GM21526 (cell line): Measurements from ENCODE around the gene TJP1.
"Not testable (repeated sequence)": the region's sequence is repeated elsewhere in the genome, so short reads cannot be mapped to it uniquely, and the experiment has no call there.

Source experiments
- ATAC-seq: cut with Tn5 transposase; IDR thresholded peaks from one replicate; pipeline ENCODE4 v1.9.1; 2021; ENCODE audit warnings: moderate library complexity; ENCODE audit not compliant: unreplicated experiment, low FRiP score

Gene TJP1

DNA sequence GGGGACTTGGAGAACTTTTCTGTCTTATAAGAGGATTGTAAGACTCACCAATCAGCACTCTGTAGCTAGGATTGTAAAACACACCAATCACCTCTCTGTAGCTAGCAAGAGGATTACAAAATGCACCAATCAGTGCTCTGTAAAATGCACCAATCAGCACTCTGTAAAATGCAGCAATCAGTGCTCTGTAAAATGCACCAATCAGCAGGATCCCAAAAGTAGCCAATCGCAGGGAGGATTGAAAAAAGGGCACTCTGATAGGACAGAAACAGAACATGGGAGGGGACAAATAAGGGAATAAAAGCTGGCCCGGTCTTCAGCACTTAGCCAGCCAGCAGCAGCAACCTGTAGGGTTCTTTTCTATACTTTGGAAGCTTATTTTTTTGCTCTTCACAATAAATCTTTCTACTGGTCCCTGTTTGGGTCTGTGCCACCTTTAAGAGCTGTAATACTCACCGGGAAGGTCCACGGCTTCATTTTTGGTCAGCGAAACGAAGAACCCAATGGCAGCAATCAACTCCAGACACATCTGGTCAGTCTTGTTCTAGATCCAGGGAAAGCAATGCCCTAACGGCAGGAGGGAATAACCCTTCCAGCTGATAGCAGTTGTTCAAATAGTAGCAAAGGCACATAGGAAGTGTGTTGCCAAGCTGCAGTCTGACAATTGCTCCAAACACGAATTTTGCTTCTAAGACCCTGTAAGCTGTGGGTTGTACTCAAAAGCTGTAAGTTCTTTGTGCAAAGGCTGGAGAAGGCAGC lies 135.6 kb downstream of the TJP1 start:
- no peak for ATAC-seq

DNA sequence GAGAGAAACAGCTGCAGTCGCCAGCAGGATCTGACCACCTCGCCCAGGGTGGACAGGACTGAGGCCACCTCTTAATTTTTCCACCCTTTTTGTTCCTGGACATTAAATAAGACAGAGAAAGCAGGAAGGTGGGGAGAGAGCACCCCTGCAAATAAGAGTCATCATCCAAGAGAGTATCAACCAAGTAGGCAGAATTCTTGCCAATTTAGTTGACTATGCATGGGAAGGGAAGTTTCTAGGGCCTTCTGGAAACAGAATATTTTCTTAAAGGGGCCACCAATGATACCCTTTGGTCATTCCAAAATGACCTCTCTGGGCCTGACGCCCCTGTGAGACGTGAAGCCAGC lies 136.2 kb downstream of the TJP1 start:
- ATAC-seq: no peak

DNA sequence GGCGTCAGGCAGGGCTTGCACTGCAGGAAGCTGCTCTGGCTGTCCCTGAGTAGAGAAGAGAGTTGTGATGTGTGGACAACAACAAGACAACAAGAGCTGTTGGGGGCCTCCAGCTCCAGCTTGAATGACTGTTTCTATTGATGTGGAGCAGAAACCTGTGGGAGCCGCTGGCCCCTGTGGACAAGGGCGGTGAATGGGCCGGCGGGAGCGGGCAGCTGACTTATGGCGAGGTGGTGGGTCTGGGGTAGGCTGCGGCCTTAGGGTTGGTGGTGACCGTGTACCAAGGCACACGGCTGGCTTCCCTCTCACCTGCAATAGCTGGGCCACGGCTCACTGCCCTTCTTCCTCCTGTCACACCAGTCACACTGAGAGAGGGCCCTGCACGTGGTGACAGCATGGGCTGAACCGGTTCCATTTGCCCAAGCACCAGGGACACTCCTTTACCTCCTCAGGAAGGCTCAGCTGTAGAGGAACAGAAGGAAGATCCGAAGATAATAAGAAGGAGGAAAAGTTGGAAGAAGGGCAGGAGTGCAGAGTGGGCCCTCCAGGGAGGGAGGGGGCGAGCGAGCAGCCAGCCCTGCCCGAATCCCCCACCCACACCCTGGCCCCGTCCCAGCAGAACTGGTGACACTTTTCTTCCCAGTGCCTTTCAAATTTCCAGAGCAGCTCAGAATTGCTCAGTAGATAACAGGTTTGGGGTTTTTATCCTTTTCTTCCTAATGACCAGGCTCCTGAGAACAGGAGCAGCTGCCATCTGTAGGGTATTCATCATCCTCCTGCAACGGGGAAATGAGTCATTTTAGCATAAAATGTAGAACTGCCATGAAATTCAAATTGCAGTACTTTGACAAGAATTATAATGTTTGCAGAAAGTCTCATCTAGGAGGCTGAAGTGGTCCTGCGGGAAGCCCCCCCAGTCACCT lies 136.9 kb downstream of the TJP1 start:
- ATAC-seq: no peak

DNA sequence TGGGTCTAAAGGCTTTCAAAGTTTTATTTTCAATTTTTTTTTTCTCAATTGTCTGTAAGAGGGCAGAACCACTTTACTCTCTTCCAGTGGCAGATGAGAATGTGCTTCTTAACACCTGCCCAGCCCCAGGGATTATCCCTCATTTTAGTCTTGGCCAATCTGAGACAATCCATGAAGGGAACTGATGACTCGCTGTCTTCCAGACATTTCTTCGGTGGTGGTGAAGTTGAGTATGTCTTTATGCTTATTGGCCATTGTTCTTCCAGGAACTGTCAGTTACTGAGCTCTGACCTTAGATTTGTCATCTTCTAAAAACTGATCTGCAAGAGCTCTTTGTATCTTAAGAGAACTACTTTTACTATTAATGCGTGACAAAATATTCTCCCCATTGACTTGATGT lies 139.5 kb downstream of the TJP1 start:
- ATAC-seq: no peak

DNA sequence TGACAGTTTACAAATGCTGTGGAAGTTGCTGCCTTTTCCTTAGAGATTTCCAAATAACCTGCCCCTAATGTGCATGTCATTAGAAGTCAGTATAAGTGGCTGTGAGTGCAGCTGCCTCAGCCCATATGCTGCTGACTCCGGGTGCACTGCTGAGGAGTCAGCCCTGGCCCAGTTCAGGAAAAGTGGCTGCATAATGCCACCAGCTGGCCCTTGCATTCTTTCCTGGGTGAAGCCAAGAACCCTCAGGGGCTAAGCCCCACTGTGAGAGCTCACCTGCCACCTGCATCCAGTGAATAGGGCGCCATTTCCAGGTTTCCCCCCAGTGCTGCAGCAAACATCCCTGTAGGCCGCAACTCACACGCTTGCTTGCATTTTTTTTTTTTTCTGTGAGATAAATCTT lies 139.9 kb downstream of the TJP1 start:
- no peak for ATAC-seq

DNA sequence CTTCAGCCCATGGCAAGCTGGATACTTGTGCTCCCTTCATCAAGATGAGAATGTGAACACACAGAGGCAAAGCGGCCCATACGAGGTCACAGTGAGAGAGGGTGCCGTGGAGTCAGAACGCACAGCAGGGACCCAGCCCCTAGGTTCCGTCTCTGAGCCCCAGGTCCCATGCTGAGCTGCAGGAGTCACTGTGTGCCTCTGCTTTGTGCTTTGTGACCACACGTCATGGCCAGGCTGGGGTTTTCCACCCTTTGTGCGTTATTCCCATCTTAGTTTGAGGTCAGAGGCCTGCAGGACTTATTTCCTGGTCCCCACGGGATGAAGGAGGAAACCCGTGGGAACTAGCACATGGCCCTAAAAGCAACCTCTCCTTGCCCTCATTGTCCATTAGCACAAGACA lies 140.3 kb downstream of the TJP1 start:
- no peak for ATAC-seq

DNA sequence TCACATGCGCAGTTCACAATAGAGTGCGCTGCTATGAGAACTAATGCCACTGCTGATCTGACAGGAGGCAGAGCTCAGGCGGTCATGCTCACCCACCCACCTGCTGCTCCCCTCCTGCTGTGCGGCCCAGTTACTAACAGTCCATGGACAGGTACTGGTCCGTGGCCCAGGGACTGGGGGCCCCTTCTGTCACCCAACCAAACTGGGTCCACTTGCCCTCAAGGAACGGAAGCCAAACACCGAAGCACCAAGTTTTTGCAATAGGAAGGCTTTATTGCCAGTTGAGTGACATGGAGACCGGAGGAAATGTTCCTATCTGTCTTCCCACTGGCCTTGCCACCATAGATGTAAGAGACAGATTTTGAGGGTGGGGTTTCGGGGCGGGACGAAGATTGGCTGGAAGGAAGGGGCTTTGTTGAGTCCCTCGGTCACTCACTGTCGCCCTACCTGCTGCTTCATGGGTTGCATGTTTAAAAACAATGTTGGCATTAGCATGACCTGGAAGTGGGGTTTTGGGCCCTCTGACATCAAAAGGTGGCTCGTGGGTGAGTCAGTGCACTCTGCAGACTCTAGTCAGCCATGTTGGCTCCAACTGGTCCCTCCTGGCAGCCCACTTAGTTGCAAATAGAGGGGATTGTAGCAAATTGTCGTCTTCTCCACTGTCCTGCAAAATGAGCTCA lies 141.0 kb downstream of the TJP1 start:
- ATAC-seq: no peak

DNA sequence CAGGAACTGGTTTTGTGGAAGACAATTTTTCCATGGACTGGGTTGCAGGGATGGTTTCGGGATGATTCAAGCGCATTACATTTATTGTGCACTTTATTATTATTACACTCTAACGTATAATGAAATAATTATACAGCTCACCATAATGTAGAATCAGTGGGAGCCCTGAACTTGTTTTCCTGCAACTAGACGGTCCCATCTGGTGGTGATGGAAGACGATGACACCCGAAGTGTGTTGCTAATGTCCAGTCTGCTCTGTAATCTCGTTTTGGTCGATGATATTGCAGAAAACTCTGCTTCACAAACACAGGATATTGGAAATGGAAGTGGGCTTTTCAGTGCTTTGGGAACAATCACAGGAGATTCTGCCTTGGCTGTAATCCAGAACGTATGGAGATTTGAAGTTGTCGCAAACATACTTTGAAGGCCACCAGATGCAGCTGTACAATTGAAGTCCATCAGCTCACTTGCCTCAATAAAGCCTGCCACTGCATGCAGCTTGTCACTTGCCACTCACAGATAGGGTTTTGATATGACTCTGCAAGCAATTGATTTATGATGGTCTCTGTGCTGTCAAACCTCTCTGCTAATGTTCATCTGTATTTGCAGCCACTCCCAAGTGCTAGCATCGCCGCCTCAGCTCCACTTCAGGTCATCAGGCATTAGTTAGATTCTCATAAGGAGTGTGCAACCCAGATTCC lies 141.7 kb downstream of the TJP1 start:
- no peak for ATAC-seq

DNA sequence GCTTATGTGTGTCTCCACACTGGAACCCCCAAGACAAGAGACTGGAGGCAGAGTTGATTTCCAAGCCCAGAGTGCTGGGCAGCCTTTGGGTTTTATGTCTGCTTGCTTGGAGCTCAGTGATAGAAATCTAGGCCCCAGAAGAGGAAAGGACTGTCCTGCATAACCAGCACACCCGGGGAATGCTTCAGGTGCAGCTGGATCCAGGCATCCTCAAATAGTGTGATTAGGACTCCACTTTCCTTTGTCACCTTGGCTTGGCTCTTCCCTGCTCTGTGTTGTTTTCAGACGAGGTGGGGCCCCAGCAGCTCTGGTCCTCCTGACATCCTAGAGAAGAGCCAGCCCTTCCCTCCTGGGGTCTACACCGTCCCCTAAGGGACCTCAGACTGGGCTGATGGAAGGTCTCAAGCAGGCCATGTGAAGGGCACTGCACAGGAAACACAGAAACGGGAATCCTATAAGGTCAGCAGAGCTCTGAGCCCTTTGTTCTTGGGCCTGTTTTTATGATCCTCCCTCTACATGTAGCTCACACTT lies 143.7 kb downstream of the TJP1 start:
- ATAC-seq: no peak

DNA sequence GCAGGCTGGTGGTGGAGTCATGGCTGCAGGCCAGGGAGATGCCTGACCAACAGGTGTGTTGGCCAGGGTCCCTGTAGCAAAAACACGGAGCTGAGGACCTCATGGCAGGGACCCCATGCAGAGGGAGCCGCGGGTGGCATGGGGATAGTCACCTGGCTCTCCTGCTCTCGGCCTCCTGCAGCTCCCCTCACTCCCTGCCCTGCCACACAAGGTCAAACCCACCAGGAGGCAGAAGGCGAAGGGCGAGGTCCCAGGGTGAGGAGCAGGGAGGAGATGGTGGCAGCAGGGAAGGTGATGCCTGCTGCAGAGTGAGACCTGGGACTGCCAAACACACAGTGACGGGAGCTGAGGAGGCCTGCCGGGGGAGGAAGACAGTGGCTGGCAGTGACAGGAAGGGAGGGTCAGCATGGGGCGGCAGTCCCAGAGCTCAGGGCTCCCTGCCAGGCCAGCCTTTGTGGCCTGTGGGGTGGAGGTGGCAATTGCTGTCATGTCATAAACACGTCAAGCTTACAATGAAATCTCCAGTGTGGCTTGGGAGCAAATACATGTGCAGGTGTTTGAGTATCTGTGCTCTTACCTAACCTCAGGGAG lies 144.3 kb downstream of the TJP1 start:
- ATAC-seq: no peak

DNA sequence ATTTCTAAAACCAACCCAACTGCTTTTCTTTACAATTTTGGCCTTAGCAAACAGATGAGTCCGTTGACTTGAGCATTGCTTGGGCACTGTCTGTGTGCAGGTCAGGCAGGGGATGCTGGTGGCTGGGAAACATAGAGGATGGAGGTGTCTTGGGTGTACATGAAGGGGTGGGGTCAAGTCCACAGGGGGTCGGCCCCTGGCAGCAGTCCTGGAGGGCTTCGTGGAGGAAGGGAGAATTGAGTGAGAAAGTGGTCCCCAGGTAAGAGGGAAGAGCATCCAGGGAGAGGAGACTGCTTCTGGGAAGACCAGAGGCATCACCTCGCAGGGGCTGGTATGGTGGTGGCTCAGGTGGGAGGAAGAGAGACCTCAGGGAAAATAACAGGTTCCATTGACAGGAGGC lies 144.8 kb downstream of the TJP1 start:
- ATAC-seq: no peak

DNA sequence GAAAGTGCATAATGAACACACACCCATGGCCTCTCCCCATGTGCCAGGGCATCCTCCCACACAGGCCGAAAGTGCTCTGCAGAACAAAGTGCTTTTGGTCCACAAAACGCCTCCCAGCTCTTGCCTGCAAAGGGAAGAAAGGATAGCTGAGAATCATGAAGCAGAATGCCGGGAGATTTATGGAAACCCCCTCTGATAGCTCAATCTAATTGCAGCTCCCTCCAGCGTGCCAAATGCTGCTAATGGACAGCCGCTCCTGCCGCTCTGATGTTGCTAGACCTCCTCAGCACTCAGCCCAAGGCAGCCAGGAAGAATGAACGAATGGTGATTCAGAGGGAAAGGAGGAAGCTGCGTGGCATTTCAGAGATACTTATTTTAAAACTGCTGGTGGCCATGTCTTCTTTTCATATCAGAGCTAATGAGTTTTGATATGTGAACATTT lies 145.3 kb downstream of the TJP1 start:
- no peak for ATAC-seq

DNA sequence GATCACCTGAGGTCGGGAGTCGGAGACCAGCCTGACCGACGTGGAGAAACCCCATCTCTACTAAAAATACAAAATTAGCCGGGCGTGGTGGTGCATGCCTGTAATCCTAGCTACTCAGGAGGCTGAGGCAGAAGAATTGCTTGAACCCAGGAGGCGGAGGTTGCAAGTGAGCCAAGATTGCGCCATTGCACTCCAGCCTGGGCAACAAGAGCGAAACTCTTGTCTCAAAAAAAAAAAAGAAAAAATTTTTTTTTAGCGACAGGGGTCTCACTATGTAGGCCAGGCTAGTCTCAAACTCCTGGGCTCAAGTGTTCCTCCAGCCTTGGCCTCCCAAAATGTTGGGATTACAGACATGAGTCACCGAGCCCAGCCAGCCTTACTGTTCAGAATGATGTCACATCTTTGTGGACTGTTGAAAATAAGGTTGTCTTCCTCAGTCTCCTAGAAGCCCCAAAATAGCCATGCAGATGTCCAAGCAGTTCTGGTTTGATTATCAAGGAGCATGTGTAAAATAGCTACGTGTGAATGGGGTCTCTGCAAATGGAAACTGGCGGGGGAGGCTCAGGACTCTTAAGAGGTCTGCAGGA lies 145.8 kb downstream of the TJP1 start:
- not testable (repeated sequence) for ATAC-seq

DNA sequence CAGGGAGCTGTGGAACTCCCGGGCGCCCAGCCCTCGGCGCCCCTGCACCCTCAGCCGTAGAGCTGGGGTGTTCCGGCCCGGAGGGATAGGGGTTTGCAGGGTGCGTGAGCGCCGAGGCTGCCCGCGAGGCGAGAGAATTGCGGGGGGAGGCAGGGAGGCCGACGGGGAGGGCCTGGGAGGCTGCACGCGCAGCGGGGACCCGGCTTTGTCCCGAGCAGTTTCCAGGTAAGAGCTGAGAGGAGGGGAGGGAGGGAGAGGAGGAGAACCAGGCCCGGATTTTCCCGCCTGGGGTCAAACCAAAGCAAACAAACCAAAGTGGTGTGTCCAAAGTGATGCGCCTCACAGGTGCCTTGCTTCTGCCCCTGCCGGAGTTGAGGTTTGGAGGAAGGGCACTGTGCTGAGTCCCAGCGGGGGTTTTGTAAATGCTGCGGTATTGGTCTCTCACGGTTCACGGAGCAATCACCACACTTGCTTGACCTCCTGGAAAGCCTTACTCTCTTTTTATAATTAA lies 146.4 kb downstream of the TJP1 start:
- ATAC-seq: no peak

DNA sequence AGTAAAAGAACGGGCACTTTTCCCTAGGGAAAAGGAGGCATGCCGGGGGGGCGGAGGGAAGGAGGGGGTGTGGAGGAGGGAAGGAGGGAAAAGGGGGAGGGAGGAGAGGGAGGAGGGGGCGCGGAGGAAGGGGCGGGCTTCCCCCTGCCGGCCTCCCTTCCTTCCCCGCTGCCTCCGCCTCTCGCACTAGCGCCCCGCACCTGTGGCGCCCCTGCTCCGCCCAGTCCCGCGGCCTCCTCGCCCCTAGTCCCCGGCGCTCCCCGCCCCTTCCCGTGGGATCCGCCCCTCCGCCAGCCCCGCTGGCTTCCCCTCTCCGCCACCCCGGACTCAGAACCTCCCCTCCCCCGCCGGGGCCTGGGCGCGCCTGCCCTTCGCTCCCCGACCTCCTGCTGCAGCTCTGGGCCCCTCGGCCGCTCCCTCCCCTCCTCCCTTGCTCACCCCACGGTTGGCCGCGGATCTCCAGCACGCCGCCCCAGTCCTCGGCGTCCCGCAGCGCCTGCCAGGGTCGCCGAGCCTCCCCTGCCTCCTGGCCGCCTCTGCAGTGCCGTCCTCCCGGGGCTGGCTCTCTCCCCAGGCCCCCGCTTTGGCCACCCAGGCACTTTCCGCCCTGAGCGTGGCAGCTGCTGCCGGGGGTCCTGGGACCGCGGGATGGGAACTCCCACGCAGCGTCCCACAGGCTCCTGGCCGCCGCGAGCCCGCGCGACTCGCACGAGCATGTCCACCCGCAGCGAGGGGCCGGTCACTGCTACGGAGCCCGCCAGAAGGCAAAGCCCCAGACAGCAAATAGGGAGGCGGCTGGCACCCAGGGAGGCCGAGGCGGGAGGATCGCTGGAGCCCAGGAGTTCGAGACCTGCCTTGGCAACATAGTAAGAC lies 147.4 kb downstream of the TJP1 start:
- no peak for ATAC-seq

DNA sequence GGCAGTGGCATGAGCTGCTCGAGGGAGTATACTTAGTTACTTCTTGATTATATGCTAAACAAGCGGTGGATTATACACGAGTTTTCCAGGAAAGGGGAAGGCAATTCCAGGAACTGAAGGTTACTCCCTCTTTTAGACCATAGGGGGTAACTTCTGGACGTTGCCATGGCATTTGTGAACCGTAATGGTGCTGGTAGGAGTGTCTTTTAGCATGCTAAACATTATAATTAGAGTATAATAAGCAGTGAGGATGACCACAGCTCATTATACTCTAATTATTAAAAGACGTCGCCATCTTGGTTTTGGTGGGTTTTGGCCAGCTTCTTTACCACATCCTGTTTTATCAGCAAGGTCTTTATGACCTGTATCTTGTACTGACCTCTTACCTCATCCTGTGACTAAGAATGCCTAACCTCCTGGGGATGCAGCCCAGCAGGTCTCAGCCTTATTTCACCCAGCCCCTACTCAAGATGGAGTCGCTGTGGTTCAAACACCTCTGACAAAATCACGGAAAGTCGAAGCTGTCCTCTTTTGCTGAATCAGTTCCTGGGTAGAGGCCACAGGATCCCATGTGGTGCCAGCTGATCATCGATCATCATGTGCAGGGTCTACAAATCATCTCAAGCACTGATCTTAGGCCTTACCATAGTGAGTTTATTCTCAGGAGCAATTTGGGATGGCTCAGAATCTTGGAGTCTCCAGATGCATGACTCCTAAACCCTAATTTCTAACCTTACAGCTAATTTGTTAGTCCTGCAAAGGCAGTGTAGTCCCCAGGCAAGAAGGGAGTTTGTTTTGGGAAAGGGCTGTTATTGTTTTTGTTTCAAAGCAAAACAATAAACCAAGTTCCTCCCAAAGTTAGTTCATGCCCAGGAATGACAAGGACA lies 149.1 kb downstream of the TJP1 start:
- no peak for ATAC-seq

DNA sequence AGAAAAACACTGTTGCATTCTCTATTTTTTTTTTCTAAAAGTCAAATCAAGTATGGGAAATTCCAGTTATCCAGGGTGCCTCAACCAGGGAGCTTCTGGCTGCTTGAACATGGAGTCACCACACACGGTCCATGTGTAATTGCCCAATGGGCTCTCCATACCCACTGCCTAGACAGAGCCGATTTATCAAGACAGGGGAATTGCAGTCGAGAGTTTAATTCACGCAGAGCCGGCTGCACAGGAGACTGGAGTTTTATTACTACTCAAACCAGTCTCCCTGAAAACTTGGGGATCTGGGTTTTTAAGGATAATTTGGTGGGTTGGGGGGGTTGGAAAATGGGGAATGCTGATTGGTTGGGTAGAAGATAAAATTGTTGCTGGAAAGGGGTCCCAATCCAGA lies 149.8 kb downstream of the TJP1 start:
- ATAC-seq: no peak

DNA sequence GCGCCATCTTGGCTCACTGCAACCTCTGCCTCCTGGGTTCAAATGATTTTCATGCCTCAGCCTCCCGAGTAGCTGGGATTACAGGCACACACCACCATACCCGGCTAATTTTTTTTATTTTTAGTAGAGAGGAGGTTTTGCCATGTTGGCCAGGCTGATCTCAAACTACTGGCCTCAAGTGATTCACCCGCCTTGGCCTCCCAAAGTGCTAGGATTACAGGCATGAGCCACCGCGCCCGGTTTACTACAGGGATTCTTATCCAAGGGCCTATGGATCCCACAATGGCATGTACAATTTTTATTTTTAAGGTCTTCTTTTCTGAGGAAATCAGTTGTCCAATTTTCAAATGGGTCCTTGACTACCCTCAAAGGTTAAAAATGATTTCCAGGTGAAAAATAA lies 150.2 kb downstream of the TJP1 start:
- not testable (repeated sequence) for ATAC-seq
